Regular cardiac myocyte (primary cell): ENCODE measurements around the gene MS4A4A. TPM values are rescaled to one million over a fixed set of nuclear protein-coding genes. Genes with fewer than 3 reads are reported as not detected.

Experiments
- total RNA-seq: library from RNA; depleted of rRNA; stranded (reverse); fragments of >200 nt; gene quantifications from 2 replicates; pipeline ENCODE4 v1.2.3, GENCODE V29; 2014

Gene MS4A4A
- not detected in 2 replicates for total RNA-seq

GRCh38 chr11:60280412-60280811 lies at the start of gene MS4A4A:
MS4A4A (plus strand) TSS chr11:60280666; CDS start chr11:60280676, 10 bp downstream.

GRCh38 chr11:60242740-60243239 lies 37.7 kb upstream of the MS4A4A start, which contains the start of gene MS4A4E:
MS4A4E (minus strand) TSS chr11:60243137; CDS start chr11:60230055, 13,082 bp downstream.

GRCh38 chr11:60326955-60327354 lies 46.5 kb downstream of the MS4A4A start, which contains the start of gene MS4A6E:
MS4A6E (plus strand) TSS chr11:60327255; CDS start chr11:60334896, 7,641 bp downstream.

Other genes with a start within 250 kb of the MS4A4A start
- gene OOSP2, start 240.3 kb upstream of the MS4A4A start, total RNA-seq: not detected in 2 replicates
- gene MS4A3, start 224.0 kb upstream of the MS4A4A start, total RNA-seq: not detected in 2 replicates
- gene MS4A2, start 192.0 kb upstream of the MS4A4A start, total RNA-seq: not detected in 2 replicates
- not detected in 2 replicates for gene MS4A6A, start 97.6 kb upstream of the MS4A4A start, total RNA-seq
- gene MS4A4E, start 37.5 kb upstream of the MS4A4A start, total RNA-seq: not detected in 2 replicates
- gene MS4A6E, start 46.6 kb downstream of the MS4A4A start, total RNA-seq: not detected in 2 replicates
- not detected in 2 replicates for gene MS4A7, start 97.9 kb downstream of the MS4A4A start, total RNA-seq
- not detected in 2 replicates for gene MS4A14, start 115.8 kb downstream of the MS4A4A start, total RNA-seq
- not detected in 2 replicates for gene MS4A5, start 148.9 kb downstream of the MS4A4A start, total RNA-seq
- not detected in 2 replicates for gene MS4A1, start 175.2 kb downstream of the MS4A4A start, total RNA-seq
- not detected in 2 replicates for gene MS4A12, start 212.1 kb downstream of the MS4A4A start, total RNA-seq
- not detected in 2 replicates for gene MS4A13, start 234.7 kb downstream of the MS4A4A start, total RNA-seq